ENCODE results near the gene IQCH. TPM values are rescaled to one million over a fixed set of nuclear protein-coding genes. Genes with fewer than 3 reads are reported as not detected.

The IQCH gene
- polyA plus RNA-seq, 1 donor (not counting 4 experiments of a cell fraction or from before 2014, with no cell fraction given) = 2.6 TPM

GRCh38 chr15:67343206-67343605 is 88.6 kb downstream of the IQCH start:
- no peak overlapping the region for H2AFZ ChIP-seq (ENCODE audit: control insufficient read depth, low read length)
- no peaks in the 10 kb centered on the region for H3K9me1 ChIP-seq (ENCODE audit: control insufficient read depth, extremely low read depth, insufficient read depth, low read length)
- H3K4me2 ChIP-seq (ENCODE audit: control insufficient read depth, extremely low read depth, insufficient read depth, low read depth, low read length) = no peak overlapping the region
- H3K27me3 ChIP-seq (ENCODE audit: control insufficient read depth, extremely low read depth, insufficient read depth, low read length) = no peaks in the 10 kb centered on the region
- H3K79me2 ChIP-seq (ENCODE audit: control insufficient read depth, insufficient read depth, low read length) = no peaks in the 10 kb centered on the region
- no peaks in the 10 kb centered on the region for H3K36me3 ChIP-seq (ENCODE audit: control insufficient read depth in 2 of 2, extremely low read depth in 1 of 2, insufficient read depth in 2 of 2, low read length in 2 of 2)
- no peak overlapping the region for H3K9ac ChIP-seq (ENCODE audit: control insufficient read depth, extremely low read depth, insufficient read depth, low read length)
- H3K4me3 ChIP-seq (ENCODE audit: control insufficient read depth in 2 of 3, extremely low read depth in 1 of 3, insufficient read depth in 2 of 3, low read depth in 1 of 3, low read length in 3 of 3) = no peak overlapping the region
- no peaks in the 10 kb centered on the region for H4K20me1 ChIP-seq (ENCODE audit: control insufficient read depth, extremely low read depth, insufficient read depth, low read length)
- no peaks in the 10 kb centered on the region for H3K9me3 ChIP-seq (ENCODE audit: control insufficient read depth, low read depth, low read length)
- no peak overlapping the region for H3K27ac ChIP-seq (ENCODE audit: control insufficient read depth, insufficient read depth, low read length)
- no peaks in the 10 kb centered on the region for H3K4me1 ChIP-seq (ENCODE audit: control insufficient read depth, extremely low read depth, insufficient read depth, low read length)
- dilution Hi-C loops (cut with MboI; ENCODE audit: extremely low pct_ligation_motif_present, low sequenced_read_pairs) = no loop called here
- TF ChIP-seq EZH2 (IDR thresholded peaks at IDR 0.05; ENCODE audit: low read length) = no peak
- TF ChIP-seq, protein P1, sequence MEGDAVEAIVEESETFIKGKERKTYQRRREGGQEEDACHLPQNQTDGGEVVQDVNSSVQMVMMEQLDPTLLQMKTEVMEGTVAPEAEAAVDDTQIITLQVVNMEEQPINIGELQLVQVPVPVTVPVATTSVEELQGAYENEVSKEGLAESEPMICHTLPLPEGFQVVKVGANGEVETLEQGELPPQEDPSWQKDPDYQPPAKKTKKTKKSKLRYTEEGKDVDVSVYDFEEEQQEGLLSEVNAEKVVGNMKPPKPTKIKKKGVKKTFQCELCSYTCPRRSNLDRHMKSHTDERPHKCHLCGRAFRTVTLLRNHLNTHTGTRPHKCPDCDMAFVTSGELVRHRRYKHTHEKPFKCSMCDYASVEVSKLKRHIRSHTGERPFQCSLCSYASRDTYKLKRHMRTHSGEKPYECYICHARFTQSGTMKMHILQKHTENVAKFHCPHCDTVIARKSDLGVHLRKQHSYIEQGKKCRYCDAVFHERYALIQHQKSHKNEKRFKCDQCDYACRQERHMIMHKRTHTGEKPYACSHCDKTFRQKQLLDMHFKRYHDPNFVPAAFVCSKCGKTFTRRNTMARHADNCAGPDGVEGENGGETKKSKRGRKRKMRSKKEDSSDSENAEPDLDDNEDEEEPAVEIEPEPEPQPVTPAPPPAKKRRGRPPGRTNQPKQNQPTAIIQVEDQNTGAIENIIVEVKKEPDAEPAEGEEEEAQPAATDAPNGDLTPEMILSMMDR (optimal IDR thresholded peaks at IDR 0.05 in 1 of 3, IDR thresholded peaks at IDR 0.05 in 1 of 3, conservative IDR thresholded peaks at IDR 0.05 in 1 of 3; ENCODE audit: extremely low read depth in 1 of 3, insufficient read depth in 2 of 3, low read length in 3 of 3) = no peak
- no peak for FAIRE-seq
- no peak for DNase-seq (ENCODE audit: low read depth, low spot score)

- H3K36me3 ChIP-seq (ENCODE audit: control insufficient read depth in 2 of 2, extremely low read depth in 1 of 2, insufficient read depth in 2 of 2, low read length in 2 of 2) = no peaks in the 10 kb centered on the region
- no peaks in the 10 kb centered on the region for H3K4me1 ChIP-seq (ENCODE audit: control insufficient read depth, extremely low read depth, insufficient read depth, low read length)
- H3K27ac ChIP-seq (ENCODE audit: control insufficient read depth, insufficient read depth, low read length) = no peak overlapping the region
- H2AFZ ChIP-seq (ENCODE audit: control insufficient read depth, low read length) = no peak overlapping the region
- no peak overlapping the region for H3K4me3 ChIP-seq (ENCODE audit: control insufficient read depth in 2 of 3, extremely low read depth in 1 of 3, insufficient read depth in 2 of 3, low read depth in 1 of 3, low read length in 3 of 3)
- no peak for TF ChIP-seq EZH2 (IDR thresholded peaks at IDR 0.05; ENCODE audit: low read length)
- TF ChIP-seq, protein P1 (optimal IDR thresholded peaks at IDR 0.05 in 1 of 3, IDR thresholded peaks at IDR 0.05 in 1 of 3, conservative IDR thresholded peaks at IDR 0.05 in 1 of 3; ENCODE audit: extremely low read depth in 1 of 3, insufficient read depth in 2 of 3, low read length in 3 of 3) = no peak
- dilution Hi-C loops (cut with MboI; ENCODE audit: extremely low pct_ligation_motif_present, low sequenced_read_pairs) = no loop called here
- no peaks in the 10 kb centered on the region for H4K20me1 ChIP-seq (ENCODE audit: control insufficient read depth, extremely low read depth, insufficient read depth, low read length)
- H3K27me3 ChIP-seq (ENCODE audit: control insufficient read depth, extremely low read depth, insufficient read depth, low read length) = no peaks in the 10 kb centered on the region
- no peak for FAIRE-seq
- no peak overlapping the region for H3K9ac ChIP-seq (ENCODE audit: control insufficient read depth, extremely low read depth, insufficient read depth, low read length)
- no peak overlapping the region for H3K4me2 ChIP-seq (ENCODE audit: control insufficient read depth, extremely low read depth, insufficient read depth, low read depth, low read length)
- no peaks in the 10 kb centered on the region for H3K9me3 ChIP-seq (ENCODE audit: control insufficient read depth, low read depth, low read length)
- no peak for DNase-seq (ENCODE audit: low read depth, low spot score)
- no peaks in the 10 kb centered on the region for H3K9me1 ChIP-seq (ENCODE audit: control insufficient read depth, extremely low read depth, insufficient read depth, low read length)
- no peaks in the 10 kb centered on the region for H3K79me2 ChIP-seq (ENCODE audit: control insufficient read depth, insufficient read depth, low read length)
Observed at GRCh38 chr15:67349634-67350033, 95.0 kb downstream of the IQCH start.
